HG03432 (cell line): ENCODE results near the gene UBE2L5.

Experiments used
- ATAC-seq: cut with Tn5 transposase; IDR thresholded peaks from one replicate; pipeline ENCODE4 v1.9.1; 2021; ENCODE audit warnings: mild to moderate bottlenecking, moderate library complexity; ENCODE audit not compliant: unreplicated experiment

Gene UBE2L5

GRCh38 chr13:30466841-30467252 is 44.6 kb downstream of the UBE2L5 start:
- no peak for ATAC-seq

GRCh38 chr13:30473675-30474074 is 51.4 kb downstream of the UBE2L5 start:
- no peak for ATAC-seq

DNA sequence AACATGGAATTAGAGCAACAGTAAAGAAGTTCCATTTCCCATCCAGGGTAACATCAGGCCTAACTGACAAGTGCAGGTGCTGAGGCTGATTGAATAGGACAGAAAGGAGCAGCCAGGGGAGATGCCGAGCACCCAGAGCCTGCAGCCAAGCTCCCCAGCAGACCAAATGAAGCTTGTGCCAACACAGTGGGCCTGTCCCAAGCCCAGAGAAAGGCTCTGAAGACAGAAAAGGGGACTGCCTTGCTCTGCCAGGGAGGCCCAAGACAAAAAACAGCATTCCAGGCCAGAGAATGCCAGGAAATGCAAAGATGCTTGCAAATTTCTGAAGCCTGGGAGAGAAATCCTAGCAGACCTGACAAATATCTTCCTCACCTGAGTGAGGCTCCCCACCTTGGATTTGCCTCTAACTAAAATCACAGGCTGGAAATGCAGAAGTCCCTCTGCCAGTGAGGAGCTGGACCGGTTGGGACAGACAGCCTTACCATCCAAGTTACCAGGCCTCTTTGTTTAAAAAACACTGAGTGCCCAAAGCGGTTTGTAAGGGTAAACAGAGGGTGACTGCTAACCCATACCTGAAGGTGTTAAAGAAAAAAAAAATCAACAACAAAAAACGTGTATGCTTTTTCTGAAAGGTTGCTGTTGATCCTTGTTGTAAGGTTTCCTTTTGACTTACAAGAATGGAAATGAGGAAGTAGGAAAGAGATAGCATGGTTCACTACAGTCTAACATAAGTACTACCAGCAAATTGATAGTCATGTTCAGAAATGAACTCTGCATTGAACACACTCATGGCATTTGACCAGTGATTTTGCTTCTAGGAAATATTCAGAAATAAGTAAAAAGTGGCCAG is 55.3 kb downstream of the UBE2L5 start:
- ATAC-seq: peak; percentile 93
